Endothelial cell of umbilical vein (primary cell): Measurements from ENCODE around the gene MED26. TPM values are rescaled to one million over a fixed set of nuclear protein-coding genes. Genes with fewer than 3 reads are reported as not detected.

ENCODE experiments used
- BruUV-seq: library from RNA; stranded (reverse); fragments of 400-500 nt; replicated peaks from 2 replicates; lab custom pipeline; 2021; lab: Mats Ljungman, UMichigan
- CTCF ChIA-PET: fragments of 300-600, 350-600 bp; sonication (Branson Sonifier 250); formaldehyde crosslinking; loops from one replicate; lab custom pipeline; 2021; ENCODE audit warnings: antibody characterized with exemption, inconsistent platforms; lab: Charles Lee
- POLR2A ChIA-PET: fragments of 300-600, 350-600 bp; sonication (Branson Sonifier 250); formaldehyde crosslinking; loops from one replicate; lab custom pipeline; 2021; ENCODE audit warnings: antibody characterized with exemption, inconsistent platforms; lab: Charles Lee
- DNase-seq: peaks from one replicate; pipeline ENCODE4 v3.0.0-alpha.2; 2011; ENCODE audit warnings: low read depth, low spot score
- FAIRE-seq: peaks from 2 replicates; lab custom pipeline; 2011; peaks lifted over from hg19 to GRCh38; lab: Jason Lieb, UNC
- H2AFZ ChIP-seq: 2 replicates; pipeline ENCODE4 v1.6.0; 2012; ENCODE audit warnings: low read depth, low read length, control low read depth, inconsistent platforms
- H3K27ac ChIP-seq: 2 replicates; pipeline ENCODE4 v1.5.1; 2011; ENCODE audit warnings: low read depth, mild to moderate bottlenecking, control low read depth, low read length, moderate library complexity; ENCODE audit not compliant: insufficient read depth
- H3K27me3 ChIP-seq, 2 experiments: 2 replicates each; pipeline versions ENCODE4 v1.6.0 to v1.6.1; 2011; ENCODE audit warnings: low read length in 2 of 2, mixed read lengths in 1 of 2; ENCODE audit not compliant: control insufficient read depth in 2 of 2, insufficient read depth in 2 of 2
- H3K36me3 ChIP-seq, 2 experiments: 2 replicates in 1 of 2; 3 replicates in 1 of 2; pipeline ENCODE4 v1.5.1; 2011; ENCODE audit warnings: low read length in 2 of 2, mild to moderate bottlenecking in 1 of 2, moderate library complexity in 1 of 2; ENCODE audit not compliant: control insufficient read depth in 2 of 2, insufficient read depth in 2 of 2; ENCODE audit errors: extremely low read depth in 1 of 2
- H3K4me1 ChIP-seq: 3 replicates; pipeline ENCODE4 v1.5.1; 2011; ENCODE audit warnings: mild to moderate bottlenecking, low read length; ENCODE audit not compliant: control insufficient read depth, insufficient read depth; ENCODE audit errors: extremely low read depth
- H3K4me2 ChIP-seq: 2 replicates; pipeline ENCODE4 v1.6.1; 2011; ENCODE audit warnings: low read length, control low read depth, mixed read lengths; ENCODE audit not compliant: insufficient read depth
- H3K4me3 ChIP-seq, 3 experiments: fragments of 200-600 bp in 1 of 3; sonication (generic), shearing (Covaris generic) in 1 of 3; replicated peaks in 1 of 3; 2 replicates each; pipeline ENCODE4 v1.5.1; 2011 to 2016; ENCODE audit warnings: control low read depth in 3 of 3, low read length in 3 of 3, mild to moderate bottlenecking in 2 of 3, inconsistent platforms in 1 of 3, low read depth in 1 of 3, moderate library complexity in 1 of 3; ENCODE audit not compliant: insufficient read depth in 1 of 3
- H3K79me2 ChIP-seq: 2 replicates; pipeline ENCODE4 v1.6.0; 2012; ENCODE audit warnings: low read length, inconsistent platforms; ENCODE audit not compliant: control insufficient read depth, insufficient read depth
- H3K9ac ChIP-seq: replicated peaks from 2 replicates; pipeline ENCODE3; 2011; ENCODE audit warnings: low read length, control low read depth; ENCODE audit not compliant: insufficient read depth; ENCODE audit errors: extremely low read depth
- H3K9me1 ChIP-seq: replicated peaks from 3 replicates; pipeline ENCODE4 v1.6.0; 2011; ENCODE audit warnings: mild to moderate bottlenecking, low read length; ENCODE audit not compliant: control insufficient read depth, insufficient read depth; ENCODE audit errors: extremely low read depth
- H3K9me3 ChIP-seq: replicated peaks from 2 replicates; pipeline ENCODE4 v1.5.1; 2012; ENCODE audit warnings: low read length, inconsistent platforms; ENCODE audit not compliant: control insufficient read depth, insufficient read depth
- H4K20me1 ChIP-seq: replicated peaks from 2 replicates; pipeline ENCODE3; 2011; ENCODE audit warnings: mild to moderate bottlenecking, low read length; ENCODE audit not compliant: control insufficient read depth, insufficient read depth; ENCODE audit errors: extremely low read depth
- EZH2 ChIP-seq: IDR thresholded peaks from 2 replicates; pipeline ENCODE4 v1.6.1; 2012; ENCODE audit warnings: borderline replicate concordance, low read depth, mild to moderate bottlenecking, moderate library complexity, low read length, inconsistent platforms; ENCODE audit not compliant: severe bottlenecking
- FOS ChIP-seq: IDR thresholded peaks from 2 replicates; pipeline ENCODE4 v1.6.1; 2011; ENCODE audit warnings: mild to moderate bottlenecking, low read length, moderate library complexity, borderline replicate concordance; ENCODE audit not compliant: insufficient read depth
- GATA2 ChIP-seq: IDR thresholded peaks from 2 replicates; pipeline ENCODE4 v1.7.0; 2011; ENCODE audit warnings: low read depth, mild to moderate bottlenecking, moderate library complexity, mixed read lengths, low read length; ENCODE audit not compliant: insufficient read length, insufficient read depth
- JUN ChIP-seq: IDR thresholded peaks from 2 replicates; pipeline ENCODE4 v1.6.1; 2011; ENCODE audit warnings: borderline replicate concordance, low read depth; ENCODE audit not compliant: insufficient read length, insufficient read depth
- POLR2A ChIP-seq: IDR thresholded peaks from 2 replicates; pipeline ENCODE4 v1.6.1; 2012; ENCODE audit warnings: low read depth, mild to moderate bottlenecking, control low read depth, low read length
- POLR2AphosphoS5 ChIP-seq: IDR thresholded peaks from 2 replicates; pipeline ENCODE4 v1.6.1; 2012; ENCODE audit warnings: low read depth, mild to moderate bottlenecking, control low read depth, low read length, moderate library complexity; ENCODE audit not compliant: insufficient read depth
- dilution Hi-C: fragments of 300-500 bp; cut with MboI; formaldehyde crosslinking; loops from one replicate; pipeline ENCODE4 v1.15.0; 2019; ENCODE audit warnings: low sequenced_read_pairs; ENCODE audit not compliant: extremely low pct_ligation_motif_present
- intact Hi-C: fragments of 100-400 bp; cut with micrococcal nuclease; formaldehyde crosslinking; loops from one replicate; pipeline ENCODE4 v1.10.0; 2022
- polyA plus RNA-seq, 4 experiments: library from polyadenylated mRNA; depleted of rRNA in 3 of 4; stranded (reverse) in 3 of 4; unstranded in 1 of 4; fragments of >200 nt; gene quantifications; 2 replicates each; pipeline versions ENCODE4 v1.2.1 to v1.2.3, GENCODE V29; 2011 to 2012; ENCODE audit warnings: missing spikeins in 1 of 4
- total RNA-seq: library from RNA; stranded (reverse); gene quantifications from 2 replicates; pipeline ENCODE4 v1.2.3, GENCODE V29; 2021
- TF ChIP-seq, protein P1 (sequence below): IDR thresholded peaks from 2 replicates; pipeline ENCODE4 v1.6.1; 2011; ENCODE audit not compliant: insufficient read depth, insufficient read length
- TF ChIP-seq, protein P2 (sequence below), 2 donors: IDR thresholded peaks; 1 replicate in 1 of 2; 2 replicates in 1 of 2; pipeline ENCODE4 v1.5.1; 2011; ENCODE audit warnings: low read length in 2 of 2, mild to moderate bottlenecking in 2 of 2, moderate library complexity in 2 of 2, control low read depth in 1 of 2, inconsistent platforms in 1 of 2, low read depth in 1 of 2; ENCODE audit not compliant: insufficient read depth in 1 of 2; ENCODE audit errors: extremely low read depth in 1 of 2

The MED26 gene
- total and polyA plus RNA-seq, 2 donors (not counting 3 experiments of a cell fraction or from before 2014, with no cell fraction given), result 5.6 to 13.4 TPM

DNA sequence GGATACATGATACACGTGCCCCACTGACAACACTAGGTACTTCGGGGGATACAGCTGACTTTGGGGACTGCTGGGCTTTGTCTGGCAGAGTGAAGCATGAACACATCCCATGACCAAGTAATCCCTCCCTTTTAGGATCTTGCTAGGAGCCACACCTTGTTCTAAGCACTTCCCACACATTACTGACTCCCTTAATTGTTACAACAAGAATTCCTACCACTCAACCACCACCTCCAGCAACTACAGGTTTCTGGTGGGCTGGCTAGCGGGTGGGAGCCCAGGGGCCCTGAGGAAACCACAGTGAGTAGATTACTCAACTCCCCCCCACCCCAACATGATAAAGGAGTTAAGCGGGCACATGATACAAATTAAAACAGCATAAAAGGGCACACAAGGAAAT lies 48.6 kb downstream of the MED26 start:
- CTCF ChIA-PET, result no interaction called here
- intact Hi-C loops, result no loop called here
- no peak overlapping the region for H3K4me3 ChIP-seq
- dilution Hi-C loops, result no loop called here
- H3K27me3 ChIP-seq, result no peaks in the 10 kb centered on the region
- FAIRE-seq (no peak), DNase-seq (no peak)
- POLR2A ChIA-PET, result no interaction called here
- H4K20me1 ChIP-seq, result no peaks in the 10 kb centered on the region
- H3K4me1 ChIP-seq, result peaks cover 9% of the 10 kb centered on the region
- peaks cover 69% of the 10 kb centered on the region for H3K79me2 ChIP-seq
- TF ChIP-seq JUN, result no peak
- no peak for TF ChIP-seq EZH2
- TF ChIP-seq FOS, result no peak
- no peak for TF ChIP-seq GATA2
- no peak for TF ChIP-seq POLR2A
- TF ChIP-seq, protein P1, sequence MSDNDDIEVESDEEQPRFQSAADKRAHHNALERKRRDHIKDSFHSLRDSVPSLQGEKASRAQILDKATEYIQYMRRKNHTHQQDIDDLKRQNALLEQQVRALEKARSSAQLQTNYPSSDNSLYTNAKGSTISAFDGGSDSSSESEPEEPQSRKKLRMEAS, result no peak
- TF ChIP-seq, protein P2, sequence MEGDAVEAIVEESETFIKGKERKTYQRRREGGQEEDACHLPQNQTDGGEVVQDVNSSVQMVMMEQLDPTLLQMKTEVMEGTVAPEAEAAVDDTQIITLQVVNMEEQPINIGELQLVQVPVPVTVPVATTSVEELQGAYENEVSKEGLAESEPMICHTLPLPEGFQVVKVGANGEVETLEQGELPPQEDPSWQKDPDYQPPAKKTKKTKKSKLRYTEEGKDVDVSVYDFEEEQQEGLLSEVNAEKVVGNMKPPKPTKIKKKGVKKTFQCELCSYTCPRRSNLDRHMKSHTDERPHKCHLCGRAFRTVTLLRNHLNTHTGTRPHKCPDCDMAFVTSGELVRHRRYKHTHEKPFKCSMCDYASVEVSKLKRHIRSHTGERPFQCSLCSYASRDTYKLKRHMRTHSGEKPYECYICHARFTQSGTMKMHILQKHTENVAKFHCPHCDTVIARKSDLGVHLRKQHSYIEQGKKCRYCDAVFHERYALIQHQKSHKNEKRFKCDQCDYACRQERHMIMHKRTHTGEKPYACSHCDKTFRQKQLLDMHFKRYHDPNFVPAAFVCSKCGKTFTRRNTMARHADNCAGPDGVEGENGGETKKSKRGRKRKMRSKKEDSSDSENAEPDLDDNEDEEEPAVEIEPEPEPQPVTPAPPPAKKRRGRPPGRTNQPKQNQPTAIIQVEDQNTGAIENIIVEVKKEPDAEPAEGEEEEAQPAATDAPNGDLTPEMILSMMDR (IDR thresholded peaks at IDR 0.05; ENCODE audit: extremely low read depth in 1 of 2, insufficient read depth in 1 of 2, low read depth in 1 of 2, low read length in 2 of 2), result no peak
- no peak for TF ChIP-seq POLR2AphosphoS5
- H3K27ac ChIP-seq, result no peak overlapping the region
- no peak overlapping the region for H3K4me2 ChIP-seq
- H2AFZ ChIP-seq, result no peak overlapping the region
- no peaks in the 10 kb centered on the region for H3K9me1 ChIP-seq
- H3K9me3 ChIP-seq, result no peaks in the 10 kb centered on the region
- BruUV-seq, result no TSS peak
- peaks cover 0 to 16% of the 10 kb centered on the region in 2 experiments for H3K36me3 ChIP-seq
- no peak overlapping the region for H3K9ac ChIP-seq
